ENCODE measurements around the gene CFAP126. TPM values are rescaled to one million over a fixed set of nuclear protein-coding genes. Genes with fewer than 3 reads are reported as not detected.
"Not testable (repeated sequence)": the region's sequence is repeated elsewhere in the genome, so short reads cannot be mapped to it uniquely, and the experiment has no call there.

Gene CFAP126
- 1.5 TPM in 1 of 2 replicates, not detected in the other for total RNA-seq (2021)
- percentile 20 among the genes with signal in this experiment for Bru-seq, nascent RNA
- BruChase-seq, experiment 1, labeled RNA remaining after a 2-hour chase: not detected
- BruChase-seq, experiment 2, labeled RNA remaining after a 6-hour chase: percentile 14 among the genes with signal in this experiment
- long read RNA-seq, partial matches to known transcripts: 0 of 2 reads
- long read RNA-seq, other reads (novel, unspliced or antisense): 0 of 2 reads

GRCh38 chr1:161367684-161368400, at the start of gene CFAP126:
CFAP126 (minus strand) TSS chr1:161367876; CDS start chr1:161367868, 8 bp downstream.
- DNase-seq: peak; percentile 58 to 61
- H3K27me3 ChIP-seq (ENCODE audit: insufficient read depth, low read depth): no peaks in the 10 kb centered on the region
- H3K36me3 ChIP-seq (ENCODE audit: low read depth): no peaks in the 10 kb centered on the region
- CTCF ChIA-PET: interaction anchor here (0.5 to 0.6 kb wide), 2 partner anchors 12 to 78 kb away, joined by 3 read pairs; no protein-coding TSS in a partner anchor
- no peak for TF ChIP-seq EZH2 (IDR thresholded peaks at IDR 0.05; ENCODE audit: low read depth)
- TF ChIP-seq CTCF (conservative IDR thresholded peaks at IDR 0.05): no peak
- no peak within 1 kb of the TSS for H2AFZ ChIP-seq
- no peak within 1 kb of the TSS for H3K27ac ChIP-seq
- H3F3A ChIP-seq (ENCODE audit: insufficient read depth, low read depth): no peaks in the 10 kb centered on the region
- H3K4me1 ChIP-seq (replicated peaks; ENCODE audit: insufficient read depth): no peaks in the 10 kb centered on the region
- intact Hi-C loops (cut with micrococcal nuclease; ENCODE audit: unreplicated experiment): loop anchor here (5.0 kb wide), 1 partner anchor 56 kb away; the partner anchor contains the start of gene SDHC
- no peaks in the 10 kb centered on the region for H3K9me2 ChIP-seq (ENCODE audit: insufficient read depth)
- H3K79me2 ChIP-seq (ENCODE audit: low read depth): no peaks in the 10 kb centered on the region
- BruUV-seq (replicated peaks): no TSS peak
- H3K9me3 ChIP-seq (ENCODE audit: insufficient read depth, low read depth): no peaks in the 10 kb centered on the region
- no peak within 1 kb of the TSS for H3K4me2 ChIP-seq
- POLR2A ChIA-PET (ENCODE audit: unreplicated experiment): no interaction called here
- no peak within 1 kb of the TSS for H3K4me3 ChIP-seq
- no peaks in the 10 kb centered on the region for H4K20me1 ChIP-seq (ENCODE audit: insufficient read depth)

GRCh38 chr1:161413050-161413449, 45.4 kb upstream of the CFAP126 start:
- H3K27ac ChIP-seq: not testable (repeated sequence)

GRCh38 chr1:161410636-161410970, 42.9 kb upstream of the CFAP126 start:
- CTCF ChIA-PET; H3K4me3 ChIP-seq; H4K20me1 ChIP-seq (ENCODE audit: insufficient read depth); H3K9me2 ChIP-seq (ENCODE audit: insufficient read depth); H3K79me2 ChIP-seq (ENCODE audit: low read depth); BruUV-seq (replicated peaks); H3K36me3 ChIP-seq (ENCODE audit: low read depth); H3K27me3 ChIP-seq (ENCODE audit: insufficient read depth, low read depth); H3K27ac ChIP-seq; H3K4me2 ChIP-seq; intact Hi-C loops (cut with micrococcal nuclease; ENCODE audit: unreplicated experiment); H3F3A ChIP-seq (ENCODE audit: insufficient read depth, low read depth); POLR2A ChIA-PET (ENCODE audit: unreplicated experiment); H3K9me3 ChIP-seq (ENCODE audit: insufficient read depth, low read depth); H3K4me1 ChIP-seq (replicated peaks; ENCODE audit: insufficient read depth); DNase-seq; H2AFZ ChIP-seq: not testable (repeated sequence)

More at GRCh38 chr1:161413050-161413449, 45.4 kb upstream of the CFAP126 start:
- H2AFZ ChIP-seq; H4K20me1 ChIP-seq (ENCODE audit: insufficient read depth); H3K9me3 ChIP-seq (ENCODE audit: insufficient read depth, low read depth); H3K79me2 ChIP-seq (ENCODE audit: low read depth); POLR2A ChIA-PET (ENCODE audit: unreplicated experiment); H3F3A ChIP-seq (ENCODE audit: insufficient read depth, low read depth); H3K4me3 ChIP-seq; H3K4me1 ChIP-seq (replicated peaks; ENCODE audit: insufficient read depth); H3K27me3 ChIP-seq (ENCODE audit: insufficient read depth, low read depth); CTCF ChIA-PET; H3K36me3 ChIP-seq (ENCODE audit: low read depth); BruUV-seq (replicated peaks); intact Hi-C loops (cut with micrococcal nuclease; ENCODE audit: unreplicated experiment); H3K4me2 ChIP-seq; H3K9me2 ChIP-seq (ENCODE audit: insufficient read depth); DNase-seq: not testable (repeated sequence)

DNA sequence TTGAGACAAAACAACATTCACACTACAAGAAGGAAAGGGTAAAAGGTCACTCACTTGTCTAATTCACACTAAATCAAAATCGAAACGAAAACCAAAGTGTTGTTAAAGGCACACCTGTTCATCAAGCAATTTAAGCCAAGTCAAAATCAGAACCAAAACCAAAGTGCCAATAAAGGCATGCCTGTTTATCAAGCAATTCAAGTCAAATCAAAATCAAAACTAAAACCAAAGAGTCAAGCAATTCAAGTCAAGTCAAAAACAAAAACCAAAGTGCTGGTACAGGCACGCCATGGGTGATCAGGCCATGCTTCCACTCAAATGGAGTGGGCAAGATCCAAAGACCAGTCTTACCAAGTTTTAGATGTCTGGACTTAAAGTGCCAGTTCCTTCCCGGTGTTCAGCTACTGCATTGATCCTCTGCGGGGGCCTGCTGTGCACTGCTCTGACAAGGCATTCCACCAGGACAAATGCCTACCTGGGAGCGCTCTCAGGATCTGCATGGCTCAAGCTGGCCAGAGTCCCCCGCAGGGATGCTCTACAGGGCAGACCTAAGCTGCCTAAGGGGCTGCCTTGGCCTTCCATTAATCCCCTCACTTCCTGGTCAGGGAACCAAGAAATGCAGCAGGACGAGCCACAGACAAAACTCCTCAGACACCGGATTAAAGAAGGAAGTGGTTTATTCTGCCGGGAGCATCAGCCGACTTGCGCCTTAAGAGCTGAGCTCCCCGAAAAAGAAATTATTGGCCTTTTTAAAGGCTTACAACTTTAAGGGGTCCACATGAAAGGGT, 42.4 kb upstream of the CFAP126 start:
- H3K9me2 ChIP-seq (ENCODE audit: insufficient read depth); H3K36me3 ChIP-seq (ENCODE audit: low read depth); intact Hi-C loops (cut with micrococcal nuclease; ENCODE audit: unreplicated experiment); BruUV-seq (replicated peaks); H4K20me1 ChIP-seq (ENCODE audit: insufficient read depth); H3K4me1 ChIP-seq (replicated peaks; ENCODE audit: insufficient read depth); H3K9me3 ChIP-seq (ENCODE audit: insufficient read depth, low read depth); DNase-seq; POLR2A ChIA-PET (ENCODE audit: unreplicated experiment); H3F3A ChIP-seq (ENCODE audit: insufficient read depth, low read depth); H3K79me2 ChIP-seq (ENCODE audit: low read depth); H3K4me2 ChIP-seq; H3K4me3 ChIP-seq; CTCF ChIA-PET; H2AFZ ChIP-seq; H3K27ac ChIP-seq; H3K27me3 ChIP-seq (ENCODE audit: insufficient read depth, low read depth): not testable (repeated sequence)

All from PC-9 (cell line).